ENCODE data around the gene RAD23B.

GRCh38 chr9:107282759-107283622 lies at the start of gene RAD23B:
- TF ChIP-seq CTCF (IDR thresholded peaks at IDR 0.05 in 2 of 3, conservative IDR thresholded peaks at IDR 0.05 in 1 of 3; ENCODE audit: borderline replicate concordance in 1 of 3, insufficient read depth in 1 of 3, low read depth in 2 of 3, low read length in 2 of 3) (no peak), ZNF274 (IDR thresholded peaks at IDR 0.05; ENCODE audit: low read depth, low read length) (no peak), EZH2 (IDR thresholded peaks at IDR 0.05) (no peak)
